Cortex of kidney (tissue), 1 donor: Measurements from ENCODE around the gene USE1.
"Not testable (repeated sequence)": the region's sequence is repeated elsewhere in the genome, so short reads cannot be mapped to it uniquely, and the experiment has no call there.

Experiments used
- DNase-seq: peaks from one replicate; lab custom pipeline; 2025; lab: John Stamatoyannopoulos, UW

Gene USE1

GRCh38 chr19:17215127-17215971, at the start of gene USE1:
USE1 (plus strand) TSS chr19:17215357; CDS start chr19:17215406, 49 bp downstream.
- no peak for DNase-seq

GRCh38 chr19:17165715-17166114, 49.4 kb upstream of the USE1 start:
- DNase-seq: no peak

GRCh38 chr19:17170538-17171297, 44.4 kb upstream of the USE1 start:
- DNase-seq: no peak

- no peak for DNase-seq
Observed at GRCh38 chr19:17171874-17172273, 43.3 kb upstream of the USE1 start.

- no peak for DNase-seq
Observed at GRCh38 chr19:17172624-17173345, 42.4 kb upstream of the USE1 start.

- no peak for DNase-seq
Observed at GRCh38 chr19:17178291-17178690, 36.9 kb upstream of the USE1 start.

- no peak for DNase-seq
Observed at GRCh38 chr19:17180997-17181702, 34.0 kb upstream of the USE1 start.

- no peak for DNase-seq
Observed at GRCh38 chr19:17183271-17183761, 31.8 kb upstream of the USE1 start.

GRCh38 chr19:17183858-17184321, 31.3 kb upstream of the USE1 start:
- no peak for DNase-seq

- DNase-seq: no peak
Observed at GRCh38 chr19:17184371-17184841, 30.8 kb upstream of the USE1 start.

- DNase-seq: no peak
Observed at GRCh38 chr19:17185590-17185989, 29.6 kb upstream of the USE1 start.

- DNase-seq: not testable (repeated sequence)
Observed at GRCh38 chr19:17191736-17192135, 23.4 kb upstream of the USE1 start.

GRCh38 chr19:17192751-17193150, 22.4 kb upstream of the USE1 start:
- no peak for DNase-seq

GRCh38 chr19:17194608-17195007, 20.5 kb upstream of the USE1 start:
- DNase-seq: no peak

GRCh38 chr19:17195106-17195505, 20.1 kb upstream of the USE1 start:
- no peak for DNase-seq

GRCh38 chr19:17196610-17197009, 18.5 kb upstream of the USE1 start:
- DNase-seq: no peak

GRCh38 chr19:17197666-17198065, 17.5 kb upstream of the USE1 start:
- DNase-seq: no peak

GRCh38 chr19:17200408-17201079, 14.6 kb upstream of the USE1 start:
- no peak for DNase-seq

- DNase-seq: no peak
Observed at GRCh38 chr19:17202249-17202648, 12.9 kb upstream of the USE1 start.

GRCh38 chr19:17202713-17203112, 12.4 kb upstream of the USE1 start:
- DNase-seq: no peak
